Parathyroid adenoma (tissue), 2 donors: ENCODE data around the gene CAPZA2.

Source experiments
- H2AFZ ChIP-seq: fragments of 300-600 bp; sonication (generic); one replicate; pipeline ENCODE4 v1.7.0; 2017; ENCODE audit warnings: antibody characterized with exemption, mild to moderate bottlenecking
- H3K27ac ChIP-seq: fragments of 300-600 bp; sonication (generic); one replicate; pipeline ENCODE4 v1.7.0; 2017
- H3K27me3 ChIP-seq: fragments of 300-600 bp; sonication (generic); one replicate; pipeline ENCODE4 v1.7.0; 2017; ENCODE audit warnings: low read length; ENCODE audit not compliant: control insufficient read depth, insufficient read depth
- H3K36me3 ChIP-seq: fragments of 300-600 bp; sonication (generic); one replicate; pipeline ENCODE4 v1.7.0; 2017; ENCODE audit warnings: low read length; ENCODE audit not compliant: control insufficient read depth, insufficient read depth
- H3K4me1 ChIP-seq: fragments of 300-600 bp; sonication (generic); one replicate; pipeline ENCODE4 v1.7.0; 2017; ENCODE audit warnings: control low read depth
- H3K4me2 ChIP-seq: fragments of 300-600 bp; sonication (generic); one replicate; pipeline ENCODE4 v1.7.0; 2017; ENCODE audit warnings: low read length
- H3K4me3 ChIP-seq: fragments of 300-600 bp; sonication (generic); one replicate; pipeline ENCODE4 v1.7.0; 2017; ENCODE audit warnings: low read depth, low read length
- H3K79me2 ChIP-seq: fragments of 300-600 bp; sonication (generic); one replicate; pipeline ENCODE4 v1.7.0; 2017; ENCODE audit warnings: control low read depth
- H3K9ac ChIP-seq: fragments of 300-600 bp; sonication (generic); one replicate; pipeline ENCODE4 v1.7.0; 2017; ENCODE audit warnings: mild to moderate bottlenecking
- H3K9me3 ChIP-seq: fragments of 300-600 bp; sonication (generic); one replicate; pipeline ENCODE4 v1.7.0; 2017; ENCODE audit warnings: low read length; ENCODE audit not compliant: control insufficient read depth
- CTCF ChIP-seq: fragments of 300-600 bp; sonication (generic); IDR thresholded peaks from one replicate; pipeline ENCODE4 v1.7.0; 2017; ENCODE audit warnings: antibody characterized with exemption, mild to moderate bottlenecking
- donor health status: primary hyperparathyroidism.

Gene CAPZA2

GRCh38 chr7:116953372-116953905 lies 91.1 kb downstream of the CAPZA2 start, which contains the start of gene ST7:
ST7 (plus strand) TSS chr7:116953501; CDS start chr7:116953541, 40 bp downstream.
- H3K36me3 ChIP-seq, result no peaks in the 10 kb centered on the region
- no peaks in the 10 kb centered on the region for H3K9me3 ChIP-seq
- H3K27ac ChIP-seq, result peak within 1 kb of the TSS; percentile 83
- no peak for TF ChIP-seq CTCF
- H2AFZ ChIP-seq, result peak within 1 kb of the TSS; percentile 96
- H3K79me2 ChIP-seq, result no peaks in the 10 kb centered on the region
- H3K4me2 ChIP-seq, result peak within 1 kb of the TSS; percentile 86
- H3K9ac ChIP-seq, result peak within 1 kb of the TSS; percentile 49
- peak within 1 kb of the TSS; percentile 60 for H3K4me3 ChIP-seq
- no peaks in the 10 kb centered on the region for H3K27me3 ChIP-seq
- peaks cover 6% of the 10 kb centered on the region for H3K4me1 ChIP-seq

- H3K9ac ChIP-seq, result peak overlapping the region; percentile 16
- H3K27me3 ChIP-seq, result no peaks in the 10 kb centered on the region
- H3K27ac ChIP-seq, result peak overlapping the region; percentile 71
- peak overlapping the region; percentile 93 for H2AFZ ChIP-seq
- no peaks in the 10 kb centered on the region for H3K9me3 ChIP-seq
- peak overlapping the region; percentile 65 for H3K4me2 ChIP-seq
- peaks cover 6% of the 10 kb centered on the region for H3K4me1 ChIP-seq
- no peak for TF ChIP-seq CTCF
- H3K4me3 ChIP-seq, result peak overlapping the region; percentile 60
- H3K36me3 ChIP-seq, result no peaks in the 10 kb centered on the region
- no peaks in the 10 kb centered on the region for H3K79me2 ChIP-seq
Observed at GRCh38 chr7:116953906-116954838, 91.8 kb downstream of the CAPZA2 start.

GRCh38 chr7:116955340-116955739 lies 93.0 kb downstream of the CAPZA2 start:
- TF ChIP-seq CTCF, result no peak
- peak overlapping the region; percentile 60 for H3K4me3 ChIP-seq

GRCh38 chr7:116955801-116956476 lies 93.6 kb downstream of the CAPZA2 start:
- no peak overlapping the region for H3K4me2 ChIP-seq
- no peak overlapping the region for H2AFZ ChIP-seq
- H3K27me3 ChIP-seq, result no peaks in the 10 kb centered on the region
- no peak overlapping the region for H3K4me3 ChIP-seq
- peaks cover 6% of the 10 kb centered on the region for H3K4me1 ChIP-seq
- H3K36me3 ChIP-seq, result no peaks in the 10 kb centered on the region
- H3K27ac ChIP-seq, result no peak overlapping the region
- H3K79me2 ChIP-seq, result peaks cover 7% of the 10 kb centered on the region
- TF ChIP-seq CTCF, result no peak
- no peak overlapping the region for H3K9ac ChIP-seq
- H3K9me3 ChIP-seq, result no peaks in the 10 kb centered on the region

More at GRCh38 chr7:116955340-116955739, 93.0 kb downstream of the CAPZA2 start:
- Histone ChIP-seq H3K4me1 (peaks cover 6% of the 10 kb centered on the region), H3K4me2 (no peak overlapping the region), H3K9ac (no peak overlapping the region), H3K79me2 (peaks cover 3% of the 10 kb centered on the region), H3K27me3 (no peaks in the 10 kb centered on the region), H3K36me3 (no peaks in the 10 kb centered on the region), H3K27ac (no peak overlapping the region), H3K9me3 (no peaks in the 10 kb centered on the region), H2AFZ (peak overlapping the region; percentile 26)
